HG03565 (cell line): ENCODE data around the gene EYS.
"Not testable (repeated sequence)": the region's sequence is repeated elsewhere in the genome, so short reads cannot be mapped to it uniquely, and the experiment has no call there.

Experiments
- ATAC-seq: cut with Tn5 transposase; IDR thresholded peaks from one replicate; pipeline ENCODE4 v1.9.1; 2021; ENCODE audit warnings: mild to moderate bottlenecking, moderate library complexity; ENCODE audit not compliant: unreplicated experiment

The EYS gene

GRCh38 chr6:65637289-65638046 is 69.6 kb downstream of the EYS start:
- no peak for ATAC-seq

- ATAC-seq, result no peak
Observed at GRCh38 chr6:65633501-65633900, 73.5 kb downstream of the EYS start.

DNA sequence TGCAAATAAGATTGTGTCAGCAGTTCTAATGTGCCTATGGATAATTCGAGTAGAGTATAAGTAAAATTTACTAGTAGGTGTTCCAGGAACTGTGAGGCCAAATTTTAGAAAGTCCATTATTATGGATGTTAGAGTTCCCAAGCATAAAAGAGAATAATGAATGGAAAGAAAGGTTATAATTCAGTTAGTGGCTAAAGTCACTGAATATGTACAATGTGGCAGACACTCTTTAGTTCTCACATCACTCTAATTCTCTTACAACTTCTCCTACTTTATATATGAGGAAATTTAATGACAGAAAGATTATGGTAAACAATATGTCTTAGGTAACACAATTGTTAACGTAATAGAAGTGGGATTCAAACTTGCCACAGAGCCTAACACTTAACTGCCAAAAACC is 75.3 kb downstream of the EYS start:
- ATAC-seq, result no peak

GRCh38 chr6:65627434-65627999 is 79.5 kb downstream of the EYS start:
- not testable (repeated sequence) for ATAC-seq

GRCh38 chr6:65627015-65627414 is 80.0 kb downstream of the EYS start:
- ATAC-seq, result no peak

DNA sequence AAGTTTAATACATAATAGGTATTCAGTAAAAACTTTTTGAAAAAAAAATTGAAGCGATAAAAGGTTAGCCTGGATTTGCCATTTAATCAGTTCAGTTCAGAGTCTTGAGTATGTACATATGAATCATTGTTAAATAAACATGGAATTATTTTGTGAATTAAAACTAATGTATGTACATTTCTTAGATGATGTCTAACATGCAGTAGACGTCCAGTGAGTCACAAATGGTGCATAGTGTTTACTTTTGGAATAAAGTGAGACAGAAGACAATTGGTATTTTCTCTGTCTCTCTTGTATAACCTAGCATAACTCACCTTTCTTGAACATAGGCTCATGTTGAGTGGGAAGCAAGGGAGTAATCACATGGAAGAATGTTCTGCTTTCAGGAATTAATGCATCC is 83.5 kb downstream of the EYS start:
- no peak for ATAC-seq

- no peak for ATAC-seq
Observed at GRCh38 chr6:65610746-65611145, 96.3 kb downstream of the EYS start.

GRCh38 chr6:65595540-65595939 is 111.5 kb downstream of the EYS start:
- ATAC-seq, result no peak

GRCh38 chr6:65570340-65570739 is 136.7 kb downstream of the EYS start:
- no peak for ATAC-seq

DNA sequence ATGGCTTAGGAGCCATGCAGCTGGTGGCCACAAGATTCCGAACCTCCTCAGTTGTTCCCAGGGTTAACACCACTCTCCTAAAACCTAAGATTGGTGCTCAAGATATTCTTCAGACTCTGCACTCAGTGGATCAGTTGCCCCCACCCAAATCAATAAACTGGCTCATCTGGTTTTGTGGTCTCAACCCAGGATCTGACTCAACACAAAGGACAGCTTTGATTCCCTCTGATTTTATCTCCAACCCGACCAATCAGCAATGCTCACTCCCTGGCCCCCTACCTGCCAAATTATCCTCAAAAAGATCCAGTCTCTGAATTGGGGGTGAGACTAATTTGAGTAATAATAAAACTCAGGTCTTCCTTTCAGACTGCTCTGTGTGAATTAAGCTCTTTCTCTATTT is 137.5 kb downstream of the EYS start:
- no peak for ATAC-seq

- not testable (repeated sequence) for ATAC-seq
Observed at GRCh38 chr6:65569056-65569455, 138.0 kb downstream of the EYS start.

- ATAC-seq, result no peak
Observed at GRCh38 chr6:65566117-65566516, 140.9 kb downstream of the EYS start.

DNA sequence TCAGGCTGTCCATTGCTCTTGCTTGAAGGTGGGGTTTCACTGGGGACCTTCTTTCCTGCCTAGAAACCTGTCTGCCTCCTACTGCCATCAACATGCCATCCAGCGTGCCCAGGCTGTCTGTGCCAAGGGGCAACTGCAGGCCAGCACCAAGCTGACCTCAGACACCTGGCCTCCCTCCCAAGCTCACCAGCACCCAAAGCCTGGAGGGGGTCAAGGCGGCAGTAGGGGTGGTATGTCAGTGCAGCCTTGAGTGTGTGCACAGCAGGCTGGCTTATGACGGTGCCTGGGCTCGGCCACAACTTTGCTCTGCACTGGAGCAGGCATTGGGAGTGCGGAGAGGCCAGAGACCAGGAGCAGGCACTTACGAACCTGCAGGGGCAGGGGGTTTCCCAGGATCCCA is 149.0 kb downstream of the EYS start:
- ATAC-seq, result no peak

- no peak for ATAC-seq
Observed at GRCh38 chr6:65557224-65557623, 149.8 kb downstream of the EYS start.

- ATAC-seq, result no peak
Observed at GRCh38 chr6:65546894-65547293, 160.1 kb downstream of the EYS start.

DNA sequence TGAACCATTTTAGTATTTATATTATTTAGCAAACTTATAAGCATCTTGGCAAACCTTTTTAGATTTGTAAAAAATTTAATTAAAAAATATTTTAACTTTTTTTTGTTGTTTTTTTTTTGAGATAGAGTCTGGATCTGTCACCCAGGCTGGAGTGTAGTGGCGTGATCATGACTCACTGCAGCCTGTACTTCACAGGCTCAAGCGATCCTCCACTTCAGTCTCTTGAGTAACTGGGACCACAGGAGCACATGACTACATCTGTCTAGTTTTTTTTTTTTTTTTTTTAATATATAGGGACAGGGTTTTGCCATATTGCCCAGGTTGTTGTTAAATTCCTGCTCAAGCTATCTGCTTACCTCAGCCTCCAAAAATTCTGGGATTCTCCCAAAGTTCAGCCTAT is 161.1 kb downstream of the EYS start:
- ATAC-seq, result no peak

DNA sequence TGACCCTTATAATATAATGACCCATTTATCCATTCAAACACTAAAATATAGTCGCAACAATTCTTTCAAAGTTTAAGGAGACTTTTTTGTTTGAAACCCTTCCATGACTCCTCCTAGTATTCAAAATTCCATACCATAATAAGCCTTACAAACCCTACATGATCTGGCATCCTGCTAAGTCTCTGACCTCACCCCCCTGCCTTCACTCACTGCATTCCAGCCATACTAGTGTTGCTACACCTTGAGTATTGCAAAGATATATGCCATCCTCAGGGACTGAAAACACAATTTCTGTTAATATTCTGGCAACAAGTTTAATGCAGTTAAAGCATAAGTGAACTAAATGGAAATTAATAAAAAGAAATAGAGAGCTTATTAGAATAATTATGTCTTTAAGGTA is 168.4 kb downstream of the EYS start:
- ATAC-seq, result no peak

GRCh38 chr6:65537600-65537999 is 169.4 kb downstream of the EYS start:
- ATAC-seq, result no peak

DNA sequence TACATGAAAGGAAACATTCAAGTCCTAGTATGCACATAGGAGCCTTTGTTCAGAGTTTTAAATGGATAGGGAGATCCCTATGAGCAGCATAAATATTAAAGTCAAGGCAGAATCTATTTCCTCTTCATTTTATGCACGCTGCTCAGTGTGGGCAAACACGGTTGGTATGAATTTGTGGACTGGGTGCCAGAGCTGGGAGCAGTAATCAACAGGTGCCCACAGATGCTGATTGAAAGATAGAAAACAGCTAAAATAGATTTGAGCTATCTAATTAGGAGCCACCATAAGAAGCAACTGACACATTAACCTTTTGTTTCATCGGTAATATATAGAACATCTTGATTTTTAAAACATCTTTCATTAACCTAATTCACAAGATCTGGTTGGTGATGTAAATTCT is 175.5 kb downstream of the EYS start:
- no peak for ATAC-seq

DNA sequence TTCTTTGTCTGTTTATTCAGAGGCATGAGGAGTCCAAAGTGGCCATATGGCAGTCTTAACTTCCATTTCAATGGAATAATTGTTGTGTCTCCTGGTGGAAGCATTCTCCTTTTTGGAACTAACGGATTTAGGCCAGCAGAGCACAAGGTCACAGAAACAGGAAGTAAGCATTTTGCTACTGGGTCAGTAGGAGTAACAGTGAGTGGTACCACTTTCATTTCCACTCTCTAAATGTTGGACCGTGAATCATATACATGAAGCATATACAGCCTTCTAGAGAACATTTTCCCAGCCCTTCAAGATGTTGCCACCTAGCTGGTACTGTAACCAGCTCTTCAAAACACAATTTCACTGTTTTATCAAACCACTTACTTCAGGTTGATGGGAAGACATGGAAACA is 182.8 kb downstream of the EYS start:
- no peak for ATAC-seq

- ATAC-seq, result no peak
Observed at GRCh38 chr6:65505736-65506135, 201.3 kb downstream of the EYS start.

DNA sequence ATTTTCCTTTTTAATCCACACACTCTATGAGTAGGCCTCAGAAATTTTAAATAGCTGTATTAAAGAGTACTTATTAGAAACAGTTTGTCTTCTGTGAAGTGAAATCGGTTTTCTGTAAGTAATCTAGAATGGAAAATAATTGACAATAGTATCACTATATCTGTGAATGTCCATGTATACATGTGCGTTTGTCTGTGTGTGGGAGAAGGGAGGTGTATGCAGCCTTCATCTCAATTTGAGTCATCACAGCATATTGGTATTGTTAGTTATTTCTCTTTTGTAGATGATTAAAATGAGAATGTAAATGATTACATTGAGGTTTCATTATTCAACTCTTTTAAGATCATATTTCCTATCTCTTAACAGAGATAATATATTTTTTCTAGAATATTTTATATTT is 206.0 kb downstream of the EYS start:
- peak; percentile 44 for ATAC-seq

DNA sequence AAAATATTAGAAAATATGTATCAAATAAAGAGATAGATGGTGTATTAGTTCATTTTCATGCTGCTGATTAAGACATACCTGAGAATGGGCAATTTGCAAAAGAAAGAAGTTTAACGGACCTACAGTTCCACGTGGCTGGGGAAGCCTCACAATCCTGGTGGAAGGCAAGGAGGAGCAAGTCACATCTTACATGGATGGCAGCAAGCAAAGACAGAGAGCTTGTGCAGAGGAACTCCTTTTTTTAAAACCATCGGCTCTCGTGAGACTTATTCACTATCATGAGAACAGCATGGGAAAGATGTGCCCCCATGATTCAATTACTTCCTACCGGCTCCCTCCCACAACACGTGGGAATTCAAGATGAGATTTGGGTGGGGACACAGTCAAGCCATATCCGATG is 223.4 kb downstream of the EYS start:
- ATAC-seq, result not testable (repeated sequence)
